Motor neuron (in vitro differentiated cells): ENCODE measurements around the gene NLRP6. TPM values are rescaled to one million over a fixed set of nuclear protein-coding genes. Genes with fewer than 3 reads are reported as not detected.
"Not testable (repeated sequence)": the region's sequence is repeated elsewhere in the genome, so short reads cannot be mapped to it uniquely, and the experiment has no call there.

Source experiments
- ATAC-seq, 8 experiments: fragments of 200-7000 bp; cut with Tn5 transposase; replicated peaks in 6 of 8; 2 replicates each; pipeline ENCODE4 v1.8.0; 2021; ENCODE audit warnings: mild to moderate bottlenecking in 8 of 8, moderate library complexity in 8 of 8
- H3K27ac ChIP-seq, 2 donors: fragments of 250-450 bp; sonication (Bioruptor Pico); 2 replicates each; pipeline ENCODE4 v1.9.0; 2021; ENCODE audit warnings: antibody characterized with exemption in 2 of 2, mild to moderate bottlenecking in 2 of 2, moderate library complexity in 1 of 2
- H3K4me1 ChIP-seq, 2 donors: fragments of 250-450 bp; sonication (Bioruptor Pico); replicated peaks in 1 of 2; 2 replicates each; pipeline ENCODE4 v1.6.1; 2021; ENCODE audit warnings: antibody characterized with exemption in 2 of 2, mild to moderate bottlenecking in 2 of 2, moderate library complexity in 1 of 2
- H3K4me3 ChIP-seq, 5 donors: fragments of 250-450 bp; sonication (Bioruptor Pico); 2 replicates each; pipeline ENCODE4 v1.9.0; 2021; ENCODE audit warnings: antibody characterized with exemption in 5 of 5, mild to moderate bottlenecking in 5 of 5, moderate library complexity in 4 of 5
- WGBS, 10 experiments: fragments of 450-650 bp; shearing (Covaris generic); methylation state at CpG; one replicate each; pipeline ENCODE4 v1.0.0; 2022; 5-methylcytosine and 5-hydroxymethylcytosine counted together
- in situ Hi-C, 9 experiments: fragments of 400-800 bp; cut with MboI; loops; one replicate each; pipeline ENCODE4 v1.15.0; 2021; ENCODE audit warnings: low sequenced_read_pairs in 9 of 9, low pct_unique_long_range_greater_than_20kb in 2 of 9; ENCODE audit not compliant: unreplicated experiment in 9 of 9
- total RNA-seq, 8 experiments: library from RNA; unstranded; fragments of 300-600 nt; gene quantifications; 2 replicates each; pipeline versions ENCODE4 v1.2.3 to v1.2.4, GENCODE V29; 2022

NLRP6 gene
- total RNA-seq, 8 experiments from 2014 or later: 0.14 to 0.33 (median 0.16) TPM; not detected in 4

GRCh38 chr11:304061-304506, 25.9 kb downstream of the NLRP6 start:
- no peak overlapping the region for H3K4me3 ChIP-seq
- ATAC-seq: no peak
- no peak overlapping the region for H3K27ac ChIP-seq
- 90% methylated on average over 2 of the region's 52 CpGs; no CpG with 5 or more reads in 9 of the 10 experiments for WGBS, 10 experiments
- in situ Hi-C loops: no loop called here
- peaks cover 10 to 14% of the 10 kb centered on the region in 2 donors for H3K4me1 ChIP-seq

- Histone ChIP-seq H3K27ac (no peak overlapping the region), H3K4me1 (peaks cover 21 to 25% of the 10 kb centered on the region in 2 donors), H3K4me3 (no peak overlapping the region)
- WGBS, 10 experiments: 10 to 71% (median 25%) methylated on average over 2 to 17 of the region's 19 CpGs
- peak in 5 of 8 experiments; percentile 54 to 69 (median 55) for ATAC-seq
- in situ Hi-C loops: no loop called here
Measured at GRCh38 chr11:304915-305843, 27.0 kb downstream of the NLRP6 start.

GRCh38 chr11:305844-306211, 27.6 kb downstream of the NLRP6 start:
- WGBS, 10 experiments: 46 to 100% (median 67%) methylated on average over 1 to 8 of the region's 10 CpGs
- Histone ChIP-seq H3K4me1 (peaks cover 21 to 25% of the 10 kb centered on the region in 2 donors), H3K27ac (no peak overlapping the region), H3K4me3 (no peak overlapping the region)
- in situ Hi-C loops: no loop called here
- no peak for ATAC-seq

- Histone ChIP-seq H3K27ac (no peak overlapping the region), H3K4me3 (no peak overlapping the region), H3K4me1 (peaks cover 21 to 25% of the 10 kb centered on the region in 2 donors)
- in situ Hi-C loops: no loop called here
- no peak for ATAC-seq
- 77 to 100% (median 92%) methylated on average over 1 to 9 of the region's 17 CpGs; no CpG with 5 or more reads in 4 of the 10 experiments for WGBS, 10 experiments
Measured at GRCh38 chr11:306645-307371, 28.6 kb downstream of the NLRP6 start.

GRCh38 chr11:307766-308708, 29.8 kb downstream of the NLRP6 start, which contains the start of gene IFITM2:
Gene IFITM2, plus strand, starts transcription at chr11:307816. Its CDS starts 377 bp downstream, at chr11:308193.
- H3K4me3 ChIP-seq: peak within 1 kb of the TSS in 2 of 5 donors; percentile 14 to 36
- H3K27ac ChIP-seq, in situ Hi-C loops: not testable (repeated sequence)

GRCh38 chr11:308740-309665, 30.8 kb downstream of the NLRP6 start:
- ATAC-seq: peak in 1 of 8 experiments; percentile 0

More at GRCh38 chr11:307766-308708, 29.8 kb downstream of the NLRP6 start, which contains the start of gene IFITM2:
- H3K4me1 ChIP-seq: peaks cover 21 to 25% of the 10 kb centered on the region in 2 donors
- 3 to 81% methylated on average over 4 to 5 of the region's 28 CpGs; no CpG with 5 or more reads in 8 of the 10 experiments for WGBS, 10 experiments
- peak in 6 of 8 experiments; percentile 11 to 69 (median 37) for ATAC-seq

GRCh38 chr11:309979-310572, 31.9 kb downstream of the NLRP6 start:
- 30 to 50% methylated on average over 1 to 2 of the region's 18 CpGs; no CpG with 5 or more reads in 8 of the 10 experiments for WGBS, 10 experiments
- in situ Hi-C loops, H3K27ac ChIP-seq: not testable (repeated sequence)
- Histone ChIP-seq H3K4me3 (peak overlapping the region in 3 of 5 donors; percentile 15 to 37 (median 23)), H3K4me1 (peaks cover 20 to 32% of the 10 kb centered on the region in 2 donors)
- ATAC-seq: peak in 5 of 8 experiments; percentile 5 to 31 (median 8)

More at GRCh38 chr11:308740-309665, 30.8 kb downstream of the NLRP6 start:
- H3K27ac ChIP-seq, in situ Hi-C loops: not testable (repeated sequence)
- WGBS, 10 experiments: 6 to 85% (median 72%) methylated on average over 1 to 15 of the region's 24 CpGs; no CpG with 5 or more reads in 1 of the 10 experiments
- peaks cover 21 to 33% of the 10 kb centered on the region in 2 donors for H3K4me1 ChIP-seq
- H3K4me3 ChIP-seq: peak overlapping the region in 2 of 5 donors; percentile 8 to 37

GRCh38 chr11:311013-311748, 33.0 kb downstream of the NLRP6 start:
- H3K4me1 ChIP-seq: peaks cover 11 to 22% of the 10 kb centered on the region in 2 donors
- H3K4me3 ChIP-seq, in situ Hi-C loops, H3K27ac ChIP-seq: not testable (repeated sequence)
- WGBS, 10 experiments: no CpG with 5 or more reads among the region's 71 CpGs
- peak; percentile 2 to 81 (median 70) for ATAC-seq

- H3K4me3 ChIP-seq: no peak overlapping the region
- in situ Hi-C loops: no loop called here
- H3K4me1 ChIP-seq: peaks cover 13 to 22% of the 10 kb centered on the region in 2 donors
- peak in 2 of 8 experiments; percentile 0 to 1 for ATAC-seq
- WGBS, 10 experiments: 32 to 100% (median 69%) methylated on average over 1 to 10 of the region's 14 CpGs; no CpG with 5 or more reads in 1 of the 10 experiments
- H3K27ac ChIP-seq: no peak overlapping the region
Measured at GRCh38 chr11:312092-312816, 34.0 kb downstream of the NLRP6 start.

- in situ Hi-C loops: no loop called here
- Histone ChIP-seq H3K27ac (no peak overlapping the region), H3K4me1 (peaks cover 13 to 24% of the 10 kb centered on the region in 2 donors), H3K4me3 (no peak overlapping the region)
- ATAC-seq: peak in 3 of 8 experiments; percentile 0 to 2 (median 0)
- 40 to 83% methylated on average over 1 of the region's 8 CpGs; no CpG with 5 or more reads in 8 of the 10 experiments for WGBS, 10 experiments
Measured at GRCh38 chr11:313304-313786, 35.1 kb downstream of the NLRP6 start.
